Prostate gland (tissue), 2 donors: Measurements from ENCODE around the gene BAIAP3. TPM values are rescaled to one million over a fixed set of nuclear protein-coding genes. Genes with fewer than 3 reads are reported as not detected.

Source experiments
- DNase-seq: peaks from one replicate; pipeline ENCODE4 v3.0.0-alpha.2; 2019; ENCODE audit warnings: low spot score
- H3K27ac ChIP-seq, 2 donors: fragments of 200-600 bp; sonication (generic); 2 replicates each; pipeline ENCODE4 v1.5.1; 2017 to 2019
- H3K27me3 ChIP-seq: fragments of 200-600 bp; sonication (generic); replicated peaks from 2 replicates; pipeline ENCODE4 v1.5.1; 2019; ENCODE audit not compliant: insufficient read depth
- H3K36me3 ChIP-seq, 2 donors: fragments of 200-600 bp; sonication (generic); 1 replicate in 1 of 2; 2 replicates in 1 of 2; pipeline versions ENCODE4 v1.5.1 to v1.8.1; 2017 to 2019
- H3K4me1 ChIP-seq: fragments of 200-600 bp; sonication (generic); replicated peaks from 2 replicates; pipeline ENCODE4 v1.5.1; 2019
- H3K4me3 ChIP-seq, 2 donors: fragments of 200-600 bp; sonication (generic); 2 replicates each; pipeline ENCODE4 v1.5.1; 2017 to 2019
- H3K9me3 ChIP-seq: fragments of 200-600 bp; sonication (generic); 2 replicates; pipeline ENCODE4 v1.5.1; 2017
- CTCF ChIP-seq, 4 experiments: fragments of 200-600 bp in 2 of 4; fragments of 450-650 bp in 2 of 4; sonication (generic) in 2 of 4; IDR thresholded peaks; 1 replicate in 3 of 4; 2 replicates in 1 of 4; pipeline ENCODE4 v1.5.1; 2016 to 2019; ENCODE audit warnings: antibody characterized with exemption in 4 of 4, mild to moderate bottlenecking in 2 of 4, moderate library complexity in 2 of 4
- POLR2A ChIP-seq: fragments of 450-650 bp; IDR thresholded peaks from one replicate; pipeline ENCODE4 v1.6.1; 2016; ENCODE audit warnings: antibody characterized with exemption, mild to moderate bottlenecking
- POLR2AphosphoS5 ChIP-seq: sonication (generic); formaldehyde crosslinking; IDR thresholded peaks from one replicate; pipeline ENCODE4 v1.6.1; 2017; ENCODE audit warnings: antibody characterized with exemption
- WGBS: methylation state at CpG from one replicate; pipeline ENCODE4 v1.1.5; 2018; 5-methylcytosine and 5-hydroxymethylcytosine counted together
- intact Hi-C: fragments of 100-400 bp; cut with DNase I; formaldehyde crosslinking; loops from one replicate; pipeline ENCODE4 v1.14.2; 2022
- total RNA-seq, 2 donors: library from RNA; depleted of rRNA; stranded (reverse); fragments of >200 nt; gene quantifications; one replicate each; pipeline ENCODE4 v1.1.0, GENCODE V29; 2016

Gene BAIAP3
- total RNA-seq, 2 donors from 2014 or later = 12.1 to 41.6 TPM

DNA sequence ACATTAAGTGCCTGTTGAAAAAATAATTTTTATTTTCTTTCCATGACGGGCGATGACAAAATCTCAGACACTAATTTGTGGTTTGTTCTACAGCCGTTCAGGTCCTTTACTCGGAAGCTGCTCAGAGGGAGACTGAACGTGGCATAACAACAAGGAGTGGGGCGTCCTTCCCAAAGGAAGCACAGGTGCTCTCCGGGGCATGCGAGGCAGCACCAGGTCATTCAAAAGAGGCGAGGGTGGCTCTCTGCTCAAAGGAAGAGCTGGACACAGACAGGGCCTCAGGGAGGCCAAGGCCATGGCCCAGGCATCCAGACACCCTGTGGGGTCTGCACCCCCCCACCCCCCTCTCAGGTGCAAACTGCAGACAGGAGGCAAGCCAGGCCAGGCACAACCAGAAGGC is 64.9 kb downstream of the BAIAP3 start:
- intact Hi-C loops = no loop called here
- no peak for DNase-seq
- 97% methylated on average over 9 of the region's 9 CpGs for WGBS
- no peak overlapping the region for H3K4me3 ChIP-seq
- no peaks in the 10 kb centered on the region for H3K9me3 ChIP-seq
- TF ChIP-seq CTCF (IDR thresholded peaks at IDR 0.05) = no peak
- no peak for TF ChIP-seq POLR2AphosphoS5
- no peak for TF ChIP-seq POLR2A
- no peaks in the 10 kb centered on the region for H3K27me3 ChIP-seq
- H3K27ac ChIP-seq = no peak overlapping the region
- peaks cover 4 to 23% of the 10 kb centered on the region in 2 donors for H3K36me3 ChIP-seq
- no peaks in the 10 kb centered on the region for H3K4me1 ChIP-seq

Other genes with a start within 250 kb of the BAIAP3 start
- under 1 TPM in 1 of 2 donors, not detected in 1; 0.34 TPM for gene C1QTNF8, start 237.4 kb upstream of the BAIAP3 start, total RNA-seq
- gene CACNA1H, start 180.5 kb upstream of the BAIAP3 start, total RNA-seq = 100 to 1,000 TPM in 1 of 2 donors, 10 to 100 TPM in 1; 32.5 to 111 TPM
- not detected for gene TPSG1, start 108.4 kb upstream of the BAIAP3 start, total RNA-seq
- gene TPSB2, start 103.5 kb upstream of the BAIAP3 start, total RNA-seq = 10 to 100 TPM; 31.8 to 78.7 TPM
- 10 to 100 TPM; 17.7 to 33.6 TPM for gene TPSAB1, start 92.9 kb upstream of the BAIAP3 start, total RNA-seq
- gene TPSD1, start 77.6 kb upstream of the BAIAP3 start, total RNA-seq = 1 to 10 TPM in 1 of 2 donors, under 1 TPM in 1; 0.82 to 1.9 TPM
- gene UBE2I, start 24.0 kb upstream of the BAIAP3 start, total RNA-seq = 100 to 1,000 TPM in 1 of 2 donors, 10 to 100 TPM in 1; 58.2 to 110 TPM
- 100 to 1,000 TPM; 108 to 148 TPM for gene TSR3, start 18.2 kb downstream of the BAIAP3 start, total RNA-seq
- 100 to 1,000 TPM in 1 of 2 donors, 10 to 100 TPM in 1; 99.6 to 132 TPM for gene GNPTG, start 18.3 kb downstream of the BAIAP3 start, total RNA-seq
- 10 to 100 TPM; 32.6 to 96.7 TPM for gene UNKL, start 81.1 kb downstream of the BAIAP3 start, total RNA-seq
- gene UQCC4, start 87.1 kb downstream of the BAIAP3 start, total RNA-seq = 10 to 100 TPM; 12.3 to 24.0 TPM
- 10 to 100 TPM; 26.0 to 45.2 TPM for gene PERCC1, start 97.4 kb downstream of the BAIAP3 start, total RNA-seq
- 1 to 10 TPM in 1 of 2 donors, not detected in 1; 5.7 TPM for gene CCDC154, start 110.9 kb downstream of the BAIAP3 start, total RNA-seq
- gene CLCN7, start 141.4 kb downstream of the BAIAP3 start, total RNA-seq = 100 to 1,000 TPM in 1 of 2 donors, 10 to 100 TPM in 1; 51.9 to 108 TPM
- gene PTX4, start 155.3 kb downstream of the BAIAP3 start, total RNA-seq = 1 to 10 TPM in 1 of 2 donors, not detected in 1; 2.2 TPM
- gene TELO2, start 159.7 kb downstream of the BAIAP3 start, total RNA-seq = 10 to 100 TPM; 35.1 to 53.5 TPM
- gene TMEM204, start 200.0 kb downstream of the BAIAP3 start, total RNA-seq = 10 to 100 TPM; 20.7 to 33.9 TPM